SK-N-SH (cell line): ENCODE data around the gene GATAD2A. TPM values are rescaled to one million over a fixed set of nuclear protein-coding genes. Genes with fewer than 3 reads are reported as not detected.

ENCODE experiments used
- CTCF ChIA-PET: fragments of 300-600, 350-600 bp; formaldehyde crosslinking; extraction: SDS; loops from one replicate; lab custom pipeline; 2021; lab: Yijun Ruan, JAX
- POLR2A ChIA-PET: fragments of 350-600 bp; sonication (Branson Sonifier 250); formaldehyde crosslinking; extraction: SDS; loops from one replicate; lab custom pipeline; 2020; ENCODE audit warnings: antibody characterized with exemption, inconsistent platforms; lab: Yijun Ruan, JAX
- DNase-seq: peaks from one replicate; pipeline ENCODE4 v3.0.0; 2012
- H2AFZ ChIP-seq: fragments of 200-600 bp; sonication (generic); 2 replicates; pipeline ENCODE4 v1.8.1; 2016; ENCODE audit warnings: antibody characterized with exemption, mild to moderate bottlenecking, low read depth
- H3F3A ChIP-seq: fragments of 200-600 bp; sonication (generic); replicated peaks from 2 replicates; pipeline ENCODE3; 2016; ENCODE audit warnings: antibody characterized with exemption, mild to moderate bottlenecking; ENCODE audit not compliant: insufficient read depth
- H3K27ac ChIP-seq, 2 experiments: fragments of 200-500 bp in 1 of 2; fragments of 200-600 bp in 1 of 2; sonication (Bioruptor generic) in 1 of 2; sonication (generic), shearing (Covaris generic) in 1 of 2; 2 replicates each; pipeline versions ENCODE4 v1.5.1 to v1.6.1; 2014 to 2016; ENCODE audit warnings: low read depth in 2 of 2, inconsistent platforms in 1 of 2, low read length in 1 of 2, mild to moderate bottlenecking in 1 of 2, mixed read lengths in 1 of 2
- H3K27me3 ChIP-seq: fragments of 200-600 bp; sonication (generic), shearing (Covaris generic); 2 replicates; pipeline ENCODE4 v1.6.1; 2016; ENCODE audit warnings: mixed run types; ENCODE audit not compliant: insufficient read depth
- H3K36me3 ChIP-seq, 2 experiments: fragments of 200-500 bp in 1 of 2; fragments of 200-600 bp in 1 of 2; sonication (Bioruptor generic) in 1 of 2; sonication (generic) in 1 of 2; replicated peaks in 1 of 2; 2 replicates each; pipeline versions ENCODE3 to v1.5.1; 2014 to 2016; ENCODE audit warnings: low read length in 1 of 2, mild to moderate bottlenecking in 1 of 2; ENCODE audit not compliant: insufficient read depth in 2 of 2, control insufficient read depth in 1 of 2
- H3K4me1 ChIP-seq, 2 experiments: fragments of 200-500 bp in 1 of 2; fragments of 200-600 bp in 1 of 2; sonication (Bioruptor generic) in 1 of 2; sonication (generic), shearing (Covaris generic) in 1 of 2; 2 replicates each; pipeline versions ENCODE4 v1.5.1 to v1.6.1; 2014 to 2016; ENCODE audit warnings: low read depth in 1 of 2, low read length in 1 of 2, mixed run types in 1 of 2; ENCODE audit not compliant: insufficient read depth in 2 of 2, control insufficient read depth in 1 of 2
- H3K4me2 ChIP-seq: fragments of 200-600 bp; sonication (generic), shearing (Covaris generic); 2 replicates; pipeline ENCODE4 v1.6.1; 2017; ENCODE audit warnings: mixed run types
- H3K4me3 ChIP-seq, 2 experiments: fragments of 200-500 bp in 1 of 2; fragments of 200-600 bp in 1 of 2; sonication (Bioruptor generic) in 1 of 2; sonication (generic), shearing (Covaris generic) in 1 of 2; 2 replicates each; pipeline versions ENCODE4 v1.5.1 to v1.8.1; 2014 to 2016; ENCODE audit warnings: low read depth in 2 of 2, inconsistent platforms in 1 of 2, low read length in 1 of 2, mild to moderate bottlenecking in 1 of 2, mixed read lengths in 1 of 2, moderate library complexity in 1 of 2
- H3K79me2 ChIP-seq: fragments of 200-600 bp; sonication (generic); 2 replicates; pipeline ENCODE4 v1.8.1; 2017; ENCODE audit warnings: mild to moderate bottlenecking; ENCODE audit not compliant: insufficient read depth
- H3K9ac ChIP-seq: fragments of 200-600 bp; sonication (generic); 2 replicates; pipeline ENCODE4 v1.6.1; 2017; ENCODE audit warnings: mixed run types
- H3K9me2 ChIP-seq: fragments of 200-600 bp; sonication (generic); 2 replicates; pipeline ENCODE4 v1.6.1; 2017; ENCODE audit warnings: mixed run types
- H3K9me3 ChIP-seq: fragments of 200-600 bp; sonication (generic); 2 replicates; pipeline ENCODE4 v1.6.1; 2017; ENCODE audit warnings: mixed run types, mild to moderate bottlenecking, moderate library complexity
- H4K20me1 ChIP-seq: fragments of 200-600 bp; sonication (generic); 2 replicates; pipeline ENCODE4 v1.6.1; 2017; ENCODE audit warnings: mild to moderate bottlenecking, mixed run types; ENCODE audit not compliant: insufficient read depth
- CHD2 ChIP-seq: fragments of 150-350 bp; IDR thresholded peaks from 2 replicates; pipeline ENCODE4 v1.6.1; 2018; ENCODE audit warnings: low read length; ENCODE audit not compliant: partially characterized antibody
- ELF1 ChIP-seq: IDR thresholded peaks from 2 replicates; pipeline ENCODE4 v1.4.0; 2012
- EZH2phosphoT487 ChIP-seq: fragments of 200-600 bp; sonication (generic); IDR thresholded peaks from 2 replicates; pipeline ENCODE4 v1.6.1; 2017; ENCODE audit warnings: low read depth, mixed run types, mild to moderate bottlenecking, antibody characterized with exemption, moderate library complexity, borderline replicate concordance
- FOXJ3 ChIP-seq: sonication (generic); formaldehyde crosslinking; IDR thresholded peaks from 2 replicates; pipeline ENCODE4 v1.5.1; 2020; ENCODE audit warnings: mild to moderate bottlenecking, missing genetic modification reagents
- GATA2 ChIP-seq: sonication (generic); formaldehyde crosslinking; IDR thresholded peaks from 2 replicates; pipeline ENCODE4 v1.5.0; 2020; ENCODE audit warnings: mild to moderate bottlenecking, missing genetic modification reagents
- JUND ChIP-seq: IDR thresholded peaks from 2 replicates; pipeline ENCODE4 v1.4.0; 2012
- MEF2A ChIP-seq: IDR thresholded peaks from 2 replicates; pipeline ENCODE4 v1.4.0; 2012; ENCODE audit warnings: low read depth, borderline replicate concordance
- MXI1 ChIP-seq: IDR thresholded peaks from 2 replicates; pipeline ENCODE4 v1.6.1; 2012; ENCODE audit warnings: mild to moderate bottlenecking, low read depth, low read length, improper control_type of control experiment
- NRF1 ChIP-seq: IDR thresholded peaks from 2 replicates; pipeline ENCODE4 v1.6.1; 2012; ENCODE audit warnings: low read depth, mild to moderate bottlenecking, low read length
- PBX3 ChIP-seq: IDR thresholded peaks from 2 replicates; pipeline ENCODE4; 2012
- RFX5 ChIP-seq: IDR thresholded peaks from 2 replicates; pipeline ENCODE4 v1.6.1; 2012; ENCODE audit warnings: mild to moderate bottlenecking, improper control_type of control experiment, low read length
- RXRA ChIP-seq: IDR thresholded peaks from 2 replicates; pipeline ENCODE4 v1.4.0; 2012; ENCODE audit warnings: low read depth, mild to moderate bottlenecking, borderline replicate concordance
- SMC3 ChIP-seq: IDR thresholded peaks from 2 replicates; pipeline ENCODE4 v1.6.1; 2012; ENCODE audit warnings: low read depth, low read length, improper control_type of control experiment
- YY1 ChIP-seq: IDR thresholded peaks from 2 replicates; pipeline ENCODE4 v1.4.0; 2012; ENCODE audit warnings: low read depth, mild to moderate bottlenecking
- WGBS: methylation state at CpG from one replicate; pipeline ENCODE4 v1.1.6; 2017; ENCODE audit warnings: low lambda C conversion rate; 5-methylcytosine and 5-hydroxymethylcytosine counted together
- polyA plus RNA-seq, 3 experiments: library from polyadenylated mRNA; depleted of rRNA; stranded (reverse); fragments of >200 nt; gene quantifications; 2 replicates each; pipeline ENCODE4 v1.2.3, GENCODE V29; 2012
- TF ChIP-seq, protein P1 (sequence below): IDR thresholded peaks from 2 replicates; pipeline ENCODE4 v1.6.1; 2012; ENCODE audit warnings: mild to moderate bottlenecking, low read depth, low read length, moderate library complexity
- TF ChIP-seq, protein P2 (sequence below): fragments of 200-600 bp; sonication (generic); IDR thresholded peaks from 2 replicates; pipeline ENCODE4 v1.6.1; 2017; ENCODE audit warnings: antibody characterized with exemption, mild to moderate bottlenecking, moderate library complexity

GATAD2A gene
- polyA plus RNA-seq, 1 of the 3 experiments (the other 2 are of a cell fraction), result 36.6 TPM

GRCh38 chr19:19432732-19433131 lies 27.3 kb downstream of the GATAD2A start (continued):
- TF ChIP-seq, protein P1, sequence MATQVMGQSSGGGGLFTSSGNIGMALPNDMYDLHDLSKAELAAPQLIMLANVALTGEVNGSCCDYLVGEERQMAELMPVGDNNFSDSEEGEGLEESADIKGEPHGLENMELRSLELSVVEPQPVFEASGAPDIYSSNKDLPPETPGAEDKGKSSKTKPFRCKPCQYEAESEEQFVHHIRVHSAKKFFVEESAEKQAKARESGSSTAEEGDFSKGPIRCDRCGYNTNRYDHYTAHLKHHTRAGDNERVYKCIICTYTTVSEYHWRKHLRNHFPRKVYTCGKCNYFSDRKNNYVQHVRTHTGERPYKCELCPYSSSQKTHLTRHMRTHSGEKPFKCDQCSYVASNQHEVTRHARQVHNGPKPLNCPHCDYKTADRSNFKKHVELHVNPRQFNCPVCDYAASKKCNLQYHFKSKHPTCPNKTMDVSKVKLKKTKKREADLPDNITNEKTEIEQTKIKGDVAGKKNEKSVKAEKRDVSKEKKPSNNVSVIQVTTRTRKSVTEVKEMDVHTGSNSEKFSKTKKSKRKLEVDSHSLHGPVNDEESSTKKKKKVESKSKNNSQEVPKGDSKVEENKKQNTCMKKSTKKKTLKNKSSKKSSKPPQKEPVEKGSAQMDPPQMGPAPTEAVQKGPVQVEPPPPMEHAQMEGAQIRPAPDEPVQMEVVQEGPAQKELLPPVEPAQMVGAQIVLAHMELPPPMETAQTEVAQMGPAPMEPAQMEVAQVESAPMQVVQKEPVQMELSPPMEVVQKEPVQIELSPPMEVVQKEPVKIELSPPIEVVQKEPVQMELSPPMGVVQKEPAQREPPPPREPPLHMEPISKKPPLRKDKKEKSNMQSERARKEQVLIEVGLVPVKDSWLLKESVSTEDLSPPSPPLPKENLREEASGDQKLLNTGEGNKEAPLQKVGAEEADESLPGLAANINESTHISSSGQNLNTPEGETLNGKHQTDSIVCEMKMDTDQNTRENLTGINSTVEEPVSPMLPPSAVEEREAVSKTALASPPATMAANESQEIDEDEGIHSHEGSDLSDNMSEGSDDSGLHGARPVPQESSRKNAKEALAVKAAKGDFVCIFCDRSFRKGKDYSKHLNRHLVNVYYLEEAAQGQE, result no peak
- TF ChIP-seq EZH2phosphoT487 (no peak), RXRA (no peak), FOXJ3 (no peak), YY1 (no peak), ELF1 (no peak), RFX5 (no peak), CHD2 (no peak)
- TF ChIP-seq, protein P2, sequence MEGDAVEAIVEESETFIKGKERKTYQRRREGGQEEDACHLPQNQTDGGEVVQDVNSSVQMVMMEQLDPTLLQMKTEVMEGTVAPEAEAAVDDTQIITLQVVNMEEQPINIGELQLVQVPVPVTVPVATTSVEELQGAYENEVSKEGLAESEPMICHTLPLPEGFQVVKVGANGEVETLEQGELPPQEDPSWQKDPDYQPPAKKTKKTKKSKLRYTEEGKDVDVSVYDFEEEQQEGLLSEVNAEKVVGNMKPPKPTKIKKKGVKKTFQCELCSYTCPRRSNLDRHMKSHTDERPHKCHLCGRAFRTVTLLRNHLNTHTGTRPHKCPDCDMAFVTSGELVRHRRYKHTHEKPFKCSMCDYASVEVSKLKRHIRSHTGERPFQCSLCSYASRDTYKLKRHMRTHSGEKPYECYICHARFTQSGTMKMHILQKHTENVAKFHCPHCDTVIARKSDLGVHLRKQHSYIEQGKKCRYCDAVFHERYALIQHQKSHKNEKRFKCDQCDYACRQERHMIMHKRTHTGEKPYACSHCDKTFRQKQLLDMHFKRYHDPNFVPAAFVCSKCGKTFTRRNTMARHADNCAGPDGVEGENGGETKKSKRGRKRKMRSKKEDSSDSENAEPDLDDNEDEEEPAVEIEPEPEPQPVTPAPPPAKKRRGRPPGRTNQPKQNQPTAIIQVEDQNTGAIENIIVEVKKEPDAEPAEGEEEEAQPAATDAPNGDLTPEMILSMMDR, result no peak

GRCh38 chr19:19433666-19434213 lies 28.3 kb downstream of the GATAD2A start:
- no peak for TF ChIP-seq SMC3
- TF ChIP-seq GATA2 (CRISPR knock-in tag), result no peak
- TF ChIP-seq, protein P2, result no peak
- no peak for TF ChIP-seq MXI1
- no peak for TF ChIP-seq CHD2
- no peak for TF ChIP-seq YY1
- TF ChIP-seq NRF1, result no peak
- TF ChIP-seq MEF2A, result no peak
- TF ChIP-seq JUND, result no peak
- no peak for TF ChIP-seq PBX3
- H2AFZ ChIP-seq, result no peak overlapping the region
- no peaks in the 10 kb centered on the region for H3K9me3 ChIP-seq
- H3F3A ChIP-seq, result peaks cover 3% of the 10 kb centered on the region
- WGBS, result 98% methylated on average over 3 of the region's 3 CpGs
- no peak for DNase-seq
- no peak overlapping the region for H3K4me2 ChIP-seq
- peaks cover 100% of the 10 kb centered on the region for H3K79me2 ChIP-seq
- no peaks in the 10 kb centered on the region for H3K27me3 ChIP-seq
- H3K9ac ChIP-seq, result no peak overlapping the region
- ChIA-PET POLR2A (interaction anchor here (1.4 kb wide), 1 partner anchor 28 kb away, joined by 7 read pairs; the partner anchor contains the start of gene GATAD2A), CTCF (interaction anchor here (0.7 kb wide), 1 partner anchor 17 kb away, joined by 4 read pairs; no protein-coding TSS in a partner anchor)
- H3K4me1 ChIP-seq, result no peaks in the 10 kb centered on the region; a peak in 1 of 4 replicates
- H3K27ac ChIP-seq, result no peak overlapping the region
- peaks cover 98% of the 10 kb centered on the region for H4K20me1 ChIP-seq
- H3K9me2 ChIP-seq, result no peaks in the 10 kb centered on the region
- H3K36me3 ChIP-seq, result no peaks in the 10 kb centered on the region
- no peak overlapping the region for H3K4me3 ChIP-seq
